ENCODE results near the gene CFAP77.

DNA sequence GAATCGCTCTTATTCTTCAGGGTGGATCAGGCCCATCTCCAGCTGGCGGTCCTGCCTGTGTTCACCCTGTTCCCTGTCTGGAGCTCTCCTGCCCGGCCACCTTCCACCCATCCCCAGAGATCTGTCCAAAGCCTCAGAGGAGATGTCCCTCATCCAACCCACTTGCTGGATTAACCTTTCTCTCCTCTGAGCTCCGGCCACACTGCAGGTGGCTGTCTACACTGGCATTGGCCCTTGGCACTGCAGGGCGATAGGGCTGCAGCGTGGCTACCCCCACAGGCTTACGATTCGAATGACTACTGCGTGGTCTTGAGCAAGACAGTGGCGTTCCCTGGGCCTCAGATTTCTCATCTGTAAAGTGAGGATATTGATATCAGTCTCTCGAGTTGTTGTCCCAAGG is 108.6 kb downstream of the CFAP77 start:
- no peak for TF ChIP-seq FOS (IDR thresholded peaks at IDR 0.05; ENCODE audit: borderline replicate concordance, extremely low read depth, insufficient read length)
- TF ChIP-seq, protein P1, sequence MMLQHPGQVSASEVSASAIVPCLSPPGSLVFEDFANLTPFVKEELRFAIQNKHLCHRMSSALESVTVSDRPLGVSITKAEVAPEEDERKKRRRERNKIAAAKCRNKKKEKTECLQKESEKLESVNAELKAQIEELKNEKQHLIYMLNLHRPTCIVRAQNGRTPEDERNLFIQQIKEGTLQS (IDR thresholded peaks at IDR 0.05; ENCODE audit: borderline replicate concordance, extremely low read depth, low read depth, low read length) = no peak
